A549 treated with GW870086 at 1 μM for 4 hours (cell line): ENCODE measurements around the gene PSEN1. TPM values are rescaled to one million over a fixed set of nuclear protein-coding genes. Genes with fewer than 3 reads are reported as not detected.

Experiments
- total RNA-seq: library from RNA; stranded (reverse); fragments of 200-300 nt; extraction: Qiagen RNA extraction; gene quantifications from 5 replicates; pipeline ENCODE4 v1.2.3, GENCODE V29; 2022; ENCODE audit warnings: low read depth

PSEN1 gene
- 61.1 to 64.3 TPM (median 63.5 TPM) in 5 replicates for total RNA-seq

GRCh38 chr14:73136387-73137225 is at the start of gene PSEN1:
TSS of gene PSEN1 (plus strand) at chr14:73136507. CDS start at chr14:73148020, 11,513 bp downstream.

GRCh38 chr14:73237219-73237785 is 101.0 kb downstream of the PSEN1 start, which contains the start of gene PAPLN:
TSS of gene PAPLN (plus strand) at chr14:73237506. CDS start at chr14:73239779, 2,273 bp downstream.

Other genes with a start within 250 kb of the PSEN1 start
- gene DPF3, start 242.4 kb upstream of the PSEN1 start, total RNA-seq, result 0.05 to 0.30 TPM (median 0.15 TPM) in 4 of 5 replicates, not detected in the other
- gene DCAF4, start 210.0 kb upstream of the PSEN1 start, total RNA-seq, result 24.5 to 28.1 TPM (median 25.3 TPM) in 5 replicates
- gene ZFYVE1, start 109.4 kb upstream of the PSEN1 start, total RNA-seq, result 8.6 to 9.7 TPM (median 8.8 TPM) in 5 replicates
- gene RBM25, start 78.0 kb upstream of the PSEN1 start, total RNA-seq, result 49.9 to 59.4 TPM (median 56.5 TPM) in 5 replicates
- gene PAPLN, start 101.0 kb downstream of the PSEN1 start, total RNA-seq, result 4.3 to 6.5 TPM (median 5.4 TPM) in 5 replicates